GM19351 (cell line): ENCODE data around the gene RPP25L.

Experiments
- ATAC-seq: cut with Tn5 transposase; IDR thresholded peaks from one replicate; pipeline ENCODE4 v1.9.1; 2021; ENCODE audit warnings: mild to moderate bottlenecking, moderate library complexity; ENCODE audit not compliant: unreplicated experiment

The RPP25L gene

GRCh38 chr9:34571481-34571810 is 40.5 kb downstream of the RPP25L start:
- ATAC-seq = no peak

DNA sequence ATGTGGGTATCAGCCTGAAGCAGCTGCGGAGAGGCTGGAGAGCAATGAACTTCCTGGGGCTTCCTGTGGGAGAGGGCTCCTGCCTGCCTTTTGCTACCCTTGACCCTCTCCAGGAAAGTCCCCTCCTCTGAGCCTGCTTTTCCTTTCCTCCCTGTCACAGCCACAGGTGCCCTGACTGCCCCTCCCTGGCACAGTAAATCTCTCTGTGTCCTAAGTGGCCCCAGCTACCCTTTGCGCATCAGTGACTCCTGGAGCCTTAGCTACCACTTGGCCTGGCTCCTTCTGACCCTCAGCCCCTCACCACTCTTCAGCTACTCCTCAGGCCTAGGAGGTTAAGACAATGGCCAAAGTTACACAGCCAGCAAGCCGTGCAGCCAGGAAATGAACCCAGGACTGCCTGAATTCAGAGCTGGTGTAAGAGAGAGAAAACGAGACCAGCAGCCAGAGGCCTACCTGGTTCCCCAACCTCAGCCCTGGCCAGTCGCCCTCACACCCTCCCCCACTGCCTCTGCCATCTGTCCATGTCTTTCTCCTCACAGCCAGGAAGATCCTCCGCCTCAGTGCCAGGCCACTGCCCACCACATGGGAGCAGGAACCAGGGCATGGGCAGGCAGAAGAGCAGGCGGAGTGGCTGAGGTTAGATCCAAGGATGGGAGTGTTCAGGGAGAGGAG is 41.0 kb downstream of the RPP25L start:
- ATAC-seq = no peak

DNA sequence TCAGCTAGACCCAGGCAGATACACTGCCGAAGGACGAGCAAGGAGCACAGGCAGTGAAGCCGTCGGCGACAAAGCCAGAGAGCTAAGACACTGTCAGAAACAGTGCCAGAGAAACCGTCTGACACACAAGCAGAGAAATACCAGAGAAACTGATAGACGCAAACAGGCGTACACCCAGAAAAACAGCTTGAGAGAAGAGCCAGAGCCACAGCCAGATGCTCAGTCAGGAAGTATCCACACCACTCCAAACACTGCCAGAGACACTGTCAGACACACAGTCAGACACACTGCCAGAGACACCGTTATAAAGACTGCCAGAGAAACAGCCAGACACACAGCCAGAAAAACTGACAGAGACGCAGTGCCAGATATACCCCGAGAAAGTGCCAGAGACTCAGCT is 41.5 kb downstream of the RPP25L start:
- ATAC-seq = no peak

DNA sequence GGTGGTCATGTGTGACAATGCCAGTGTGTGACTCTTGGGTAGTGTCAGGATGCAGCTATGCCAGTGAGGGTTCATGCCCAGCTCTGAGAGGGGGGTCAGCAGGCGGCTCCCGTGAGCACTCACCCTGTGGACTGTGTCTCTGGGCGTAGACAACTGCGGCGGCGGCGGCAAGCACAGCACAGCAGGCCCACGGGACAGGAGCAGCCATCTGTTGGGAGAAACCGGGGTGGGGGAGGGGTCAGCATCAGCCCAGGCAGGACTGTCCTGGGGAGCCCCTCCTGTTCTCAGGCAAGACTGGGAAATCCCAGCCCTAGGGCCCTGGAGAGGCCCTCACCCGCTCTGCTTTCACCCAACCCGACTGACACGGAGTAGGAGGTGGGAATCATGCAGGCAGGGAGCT is 43.1 kb downstream of the RPP25L start:
- no peak for ATAC-seq

DNA sequence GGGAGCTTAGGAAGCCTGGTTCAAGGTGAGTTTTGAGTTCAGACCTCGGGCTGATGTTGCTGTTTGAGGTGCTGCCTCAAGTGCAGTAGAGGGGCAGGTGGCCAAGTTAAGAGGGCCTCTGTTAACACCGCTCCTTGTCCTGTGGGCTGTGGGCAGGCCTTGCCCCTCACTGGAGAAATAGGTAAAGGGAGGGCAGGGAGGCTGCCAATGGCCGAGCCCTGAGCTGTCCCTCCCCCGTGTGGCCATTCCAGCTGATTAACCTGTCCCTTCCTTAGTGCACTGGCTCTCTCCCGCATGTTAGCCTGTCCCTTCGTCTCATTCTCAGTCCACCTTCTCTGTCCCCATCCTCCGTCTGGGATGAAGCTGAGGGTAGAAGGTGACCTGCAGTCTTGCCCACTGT is 43.8 kb downstream of the RPP25L start:
- ATAC-seq = no peak

DNA sequence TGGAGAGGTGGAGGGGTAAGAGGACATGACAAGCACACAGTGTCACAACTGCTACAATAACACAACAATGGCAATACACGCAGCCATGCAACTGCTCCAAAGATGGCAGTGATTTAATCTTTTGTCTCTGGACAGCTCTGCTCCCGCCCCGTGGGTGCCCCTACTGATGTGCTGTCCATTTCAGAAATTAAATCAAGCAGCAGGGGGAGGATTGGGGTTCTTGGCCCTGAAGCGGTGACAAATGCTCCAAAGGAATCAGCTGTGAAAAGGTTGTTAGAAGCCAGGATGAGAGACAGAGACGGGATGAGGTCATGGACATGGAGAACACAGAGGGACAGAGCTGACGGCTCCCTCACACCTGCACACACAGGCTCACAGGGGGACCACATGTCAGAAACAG is 44.9 kb downstream of the RPP25L start:
- ATAC-seq = no peak

DNA sequence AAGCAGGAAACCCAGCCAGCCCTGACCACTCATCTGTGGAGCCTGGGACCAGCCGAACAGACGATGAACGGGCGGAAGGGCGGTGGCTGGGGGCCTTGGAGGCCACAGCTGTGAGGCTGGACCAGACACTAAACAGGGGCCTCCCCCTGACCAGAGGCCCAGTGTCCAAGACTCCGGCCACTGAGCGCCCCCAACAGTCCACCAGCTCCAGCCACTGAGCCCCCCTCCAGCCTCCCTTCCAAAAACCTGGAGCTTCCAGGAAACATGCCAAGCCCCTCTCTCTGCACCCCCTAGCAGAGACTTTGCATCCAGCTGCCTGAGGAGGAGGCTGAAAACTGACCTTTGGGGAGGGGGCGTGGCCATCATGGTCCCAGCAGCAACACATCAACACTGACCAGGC is 45.6 kb downstream of the RPP25L start:
- no peak for ATAC-seq

DNA sequence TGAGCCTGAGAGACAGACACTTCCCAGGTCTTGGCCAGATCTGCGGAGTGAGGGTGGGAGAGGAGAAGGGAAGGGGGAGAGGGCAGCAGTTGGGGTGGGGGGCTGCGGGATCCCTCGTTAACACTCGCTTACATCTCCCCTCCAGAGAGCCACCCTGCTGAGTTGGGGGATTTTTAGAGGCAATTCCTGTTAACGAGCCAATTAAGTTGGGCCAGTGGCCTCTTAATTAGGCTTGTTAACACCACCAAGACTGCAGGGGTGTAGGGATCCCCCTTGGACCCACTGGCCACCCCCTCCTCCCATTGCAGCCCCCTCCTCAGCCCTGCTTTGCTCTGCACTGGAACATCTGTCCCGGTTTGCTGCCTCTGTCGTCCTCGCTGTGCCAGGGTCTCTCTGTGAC is 46.0 kb downstream of the RPP25L start:
- ATAC-seq = no peak

DNA sequence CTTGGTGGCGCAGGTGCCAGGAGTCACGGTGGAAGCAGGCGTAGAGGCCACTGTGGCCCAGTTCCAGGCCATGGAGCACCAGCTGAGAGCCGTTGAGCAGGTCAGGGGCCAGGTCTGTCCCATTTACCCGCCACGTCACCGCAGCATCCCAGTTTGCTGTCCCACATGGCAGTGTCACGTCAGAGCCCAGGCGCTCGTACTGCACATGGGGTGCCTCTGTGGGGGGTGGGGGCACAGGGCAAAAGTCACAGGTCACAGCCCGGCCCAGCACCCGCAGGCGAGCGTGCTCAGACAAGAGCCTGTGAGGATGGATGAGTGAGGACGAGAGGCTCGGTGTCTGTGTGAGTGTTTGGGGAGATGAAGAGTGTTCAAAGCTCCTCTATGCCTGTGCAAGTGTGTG is 47.3 kb downstream of the RPP25L start:
- ATAC-seq = no peak

DNA sequence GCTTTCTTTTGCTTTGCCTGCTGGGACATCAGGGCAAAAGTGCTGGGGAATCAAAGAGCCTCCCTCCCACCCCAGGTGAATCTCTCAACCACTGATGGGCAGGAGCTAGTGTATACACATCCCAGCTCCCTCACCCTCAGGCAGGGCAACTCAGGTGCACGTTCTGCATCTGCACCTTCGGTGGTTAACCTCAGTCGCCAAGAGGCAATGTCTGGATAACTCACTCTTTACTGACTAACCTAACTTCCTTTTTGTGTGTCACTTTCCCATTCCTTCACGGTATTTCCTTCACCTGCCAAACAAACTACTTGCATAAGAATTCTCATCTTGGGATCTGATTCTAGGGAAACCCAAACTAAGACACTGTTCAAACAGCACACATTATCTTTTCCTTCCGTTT is 48.6 kb downstream of the RPP25L start:
- ATAC-seq = no peak

DNA sequence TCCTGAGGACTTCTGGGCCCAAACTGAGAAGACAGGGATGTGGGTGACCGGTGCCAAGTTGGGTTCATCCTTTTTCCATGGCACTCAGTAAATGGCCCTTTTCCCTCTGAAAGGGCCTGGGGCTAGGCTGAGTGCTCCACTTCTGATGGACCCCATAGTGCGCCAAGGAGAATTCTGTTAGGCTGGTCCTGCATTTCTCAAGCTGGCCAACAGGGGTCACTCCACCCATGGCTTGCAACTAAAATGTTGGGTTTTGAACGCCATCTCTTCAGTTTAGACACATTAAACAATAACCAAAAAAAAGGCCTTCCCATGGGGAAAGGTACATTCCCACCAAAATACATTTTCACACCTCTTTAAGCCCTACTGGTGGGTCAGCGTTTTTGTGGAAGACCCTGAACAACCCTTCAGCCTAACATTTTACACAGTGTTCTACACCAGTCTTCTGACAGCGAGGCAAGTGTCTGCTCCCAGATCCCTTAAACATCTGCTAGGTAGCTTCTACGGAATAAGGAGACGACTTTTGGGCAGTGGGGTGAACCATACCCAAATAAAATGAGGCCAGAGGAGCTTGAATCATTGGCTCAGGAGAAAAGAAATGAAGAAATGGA is 49.7 kb downstream of the RPP25L start:
- no peak for ATAC-seq

- no peak for ATAC-seq
These were observed 51.2 kb downstream of the RPP25L start for GRCh38 chr9:34560599-34561214.
